Measurements from ENCODE around the gene KDM7A.

GRCh38 chr7:140190588-140190987 lies 13.8 kb upstream of the KDM7A start:
- TF ChIP-seq CTCF (IDR thresholded peaks at IDR 0.05; ENCODE audit: poor library complexity) (no peak), EZH2phosphoT487 (IDR thresholded peaks at IDR 0.05; ENCODE audit: low read depth, severe bottlenecking, unreplicated experiment) (no peak)

Data from hepatocyte (in vitro differentiated cells).